HCT116 (cell line): ENCODE measurements around the gene ZSCAN5C. TPM values are rescaled to one million over a fixed set of nuclear protein-coding genes. Genes with fewer than 3 reads are reported as not detected.

Source experiments
- ATAC-seq: fragments of 200-7000 bp; cut with Tn5 transposase; 2 replicates; pipeline ENCODE4 v1.9.1; 2020; ENCODE audit warnings: mild to moderate bottlenecking, moderate library complexity
- BruUV-seq: library from RNA; stranded (reverse); fragments of 400-500 nt; replicated peaks from 2 replicates; lab custom pipeline; 2021; lab: Mats Ljungman, UMichigan
- CTCF ChIA-PET: fragments of 300-600 bp; sonication (Branson Sonifier 250); formaldehyde crosslinking; loops from one replicate; lab custom pipeline; 2021; ENCODE audit warnings: antibody characterized with exemption; lab: Charles Lee
- POLR2A ChIA-PET: fragments of 300-600, 350-600 bp; sonication (Branson Sonifier 250); formaldehyde crosslinking; loops from one replicate; lab custom pipeline; 2021; ENCODE audit warnings: antibody characterized with exemption; lab: Charles Lee
- RAD21 ChIA-PET, 2 experiments: fragments of 300-600 bp; sonication (Branson Sonifier 250); formaldehyde crosslinking; loops; one replicate each; lab custom pipeline; 2023; ENCODE audit warnings: low total read pairs in 2 of 2; ENCODE audit not compliant: uncharacterized antibody in 2 of 2, unreplicated experiment in 2 of 2, low non-redundant PET in 1 of 2; lab: Charles Lee
- DNase-seq: peaks from one replicate; pipeline ENCODE4 v3.0.0-alpha.2; 2010; ENCODE audit warnings: low read depth, low spot score
- H2AFZ ChIP-seq: fragments of 200-600 bp; shearing (Covaris generic), sonication (generic); 2 replicates; pipeline ENCODE4 v1.6.1; 2017; ENCODE audit warnings: low read depth, mixed run types, mixed read lengths, antibody characterized with exemption, low read length; ENCODE audit not compliant: poor library complexity, severe bottlenecking
- H3K27ac ChIP-seq: 2 replicates; pipeline ENCODE4 v1.5.1; 2012; ENCODE audit warnings: low read depth, low read length
- H3K27me3 ChIP-seq: fragments of 200-600 bp; sonication (generic); 2 replicates; pipeline ENCODE4 v1.6.1; 2016; ENCODE audit warnings: mixed run types, low read length, mixed read lengths; ENCODE audit not compliant: insufficient read depth
- H3K36me3 ChIP-seq, 2 experiments: fragments of 200-500 bp in 1 of 2; fragments of 200-600 bp in 1 of 2; sonication (Bioruptor generic) in 1 of 2; sonication (generic) in 1 of 2; 2 replicates each; pipeline versions ENCODE4 v1.5.1 to v1.6.1; 2014 to 2016; ENCODE audit warnings: low read length in 2 of 2, inconsistent platforms in 1 of 2, mixed read lengths in 1 of 2, mixed run types in 1 of 2; ENCODE audit not compliant: insufficient read depth in 2 of 2, control insufficient read depth in 1 of 2
- H3K4me1 ChIP-seq, 2 experiments: fragments of 200-600 bp in 1 of 2; sonication (generic) in 1 of 2; 2 replicates each; pipeline versions ENCODE4 v1.5.1 to v1.6.1; 2012 to 2017; ENCODE audit warnings: low read length in 2 of 2, inconsistent platforms in 1 of 2, mild to moderate bottlenecking in 1 of 2, mixed read lengths in 1 of 2, mixed run types in 1 of 2, moderate library complexity in 1 of 2; ENCODE audit not compliant: insufficient read depth in 2 of 2, control insufficient read depth in 1 of 2
- H3K4me2 ChIP-seq: fragments of 200-600 bp; sonication (generic); 2 replicates; pipeline ENCODE4 v1.6.1; 2017; ENCODE audit warnings: mixed run types, low read length, mixed read lengths
- H3K4me3 ChIP-seq, 2 experiments: fragments of 200-600 bp in 1 of 2; sonication (generic) in 1 of 2; replicated peaks in 1 of 2; 2 replicates each; pipeline ENCODE4 v1.5.1; 2011 to 2016; ENCODE audit warnings: low read length in 2 of 2, control low read depth in 1 of 2, low read depth in 1 of 2, mild to moderate bottlenecking in 1 of 2, mixed read lengths in 1 of 2, mixed run types in 1 of 2
- H3K79me2 ChIP-seq: fragments of 200-600 bp; sonication (generic); 2 replicates; pipeline ENCODE4 v1.6.1; 2017; ENCODE audit warnings: mild to moderate bottlenecking, mixed run types, low read length, moderate library complexity, mixed read lengths; ENCODE audit not compliant: insufficient read depth
- H3K9ac ChIP-seq: fragments of 200-600 bp; sonication (generic); 2 replicates; pipeline ENCODE4 v1.6.1; 2016; ENCODE audit warnings: low read length, mixed read lengths
- H3K9me2 ChIP-seq: fragments of 200-600 bp; sonication (generic), shearing (Covaris generic); 2 replicates; pipeline ENCODE4 v1.6.1; 2017; ENCODE audit warnings: mixed run types, mild to moderate bottlenecking, moderate library complexity; ENCODE audit not compliant: insufficient read depth
- H3K9me3 ChIP-seq, 2 experiments: fragments of 200-500 bp in 1 of 2; fragments of 200-600 bp in 1 of 2; sonication (Bioruptor generic) in 1 of 2; sonication (generic) in 1 of 2; 2 replicates each; pipeline ENCODE4 v1.6.1; 2014 to 2017; ENCODE audit warnings: low read length in 2 of 2, mixed read lengths in 2 of 2, inconsistent platforms in 1 of 2, low read depth in 1 of 2, mild to moderate bottlenecking in 1 of 2, mixed run types in 1 of 2, moderate library complexity in 1 of 2; ENCODE audit not compliant: control insufficient read depth in 1 of 2, insufficient read depth in 1 of 2
- H4K20me1 ChIP-seq: fragments of 200-600 bp; sonication (generic), shearing (Covaris generic); 2 replicates; pipeline ENCODE4 v1.6.1; 2017; ENCODE audit warnings: mixed run types, mild to moderate bottlenecking, moderate library complexity; ENCODE audit not compliant: insufficient read depth
- ATF3 ChIP-seq: IDR thresholded peaks from 2 replicates; pipeline ENCODE4 v1.6.1; 2012
- CEBPB ChIP-seq: IDR thresholded peaks from 2 replicates; pipeline ENCODE4 v1.6.1; 2012; ENCODE audit warnings: low read depth
- CTCF ChIP-seq, 3 experiments: fragments of 200-600 bp in 1 of 3; sonication (generic) in 1 of 3; IDR thresholded peaks in 2 of 3; conservative IDR thresholded peaks in 1 of 3; 2 replicates each; pipeline ENCODE4 v1.5.1; 2012 to 2017; ENCODE audit warnings: low read depth in 2 of 3, low read length in 2 of 3, antibody characterized with exemption in 1 of 3, borderline replicate concordance in 1 of 3, control low read depth in 1 of 3, mild to moderate bottlenecking in 1 of 3, mixed read lengths in 1 of 3, mixed run types in 1 of 3, moderate library complexity in 1 of 3; ENCODE audit not compliant: insufficient read depth in 1 of 3
- EGR1 ChIP-seq: IDR thresholded peaks from 2 replicates; pipeline ENCODE4 v1.6.1; 2012; ENCODE audit warnings: low read depth
- ELF1 ChIP-seq: IDR thresholded peaks from 2 replicates; pipeline ENCODE4 v1.6.1; 2012; ENCODE audit warnings: low read depth, borderline replicate concordance
- EZH2 ChIP-seq: fragments of 200-600 bp; sonication (generic); IDR thresholded peaks from 2 replicates; pipeline ENCODE4 v1.6.1; 2017; ENCODE audit warnings: antibody characterized with exemption, mixed run types
- EZH2phosphoT487 ChIP-seq: fragments of 200-600 bp; IDR thresholded peaks from 2 replicates; pipeline ENCODE4 v1.6.1; 2018; ENCODE audit warnings: antibody characterized with exemption, borderline replicate concordance
- FOSL1 ChIP-seq: IDR thresholded peaks from 2 replicates; pipeline ENCODE4 v1.6.1; 2012; ENCODE audit warnings: low read depth
- JUND ChIP-seq: IDR thresholded peaks from 2 replicates; pipeline ENCODE4 v1.6.1; 2012
- MAX ChIP-seq: IDR thresholded peaks from 2 replicates; pipeline ENCODE4 v1.6.1; 2012
- POLR2A ChIP-seq: IDR thresholded peaks from 2 replicates; pipeline ENCODE4 v1.7.0; 2011; ENCODE audit warnings: borderline replicate concordance; ENCODE audit not compliant: insufficient read depth, insufficient read length; ENCODE audit errors: extremely low read depth
- POLR2AphosphoS5 ChIP-seq: IDR thresholded peaks from 2 replicates; pipeline ENCODE4 v1.6.1; 2011; ENCODE audit warnings: mild to moderate bottlenecking, low read depth, low read length, moderate library complexity
- SIN3A ChIP-seq: IDR thresholded peaks from 2 replicates; pipeline ENCODE4 v1.6.1; 2012; ENCODE audit warnings: low read depth
- SRF ChIP-seq: IDR thresholded peaks from 2 replicates; pipeline ENCODE4 v1.6.1; 2012; ENCODE audit warnings: low read depth
- TCF7L2 ChIP-seq: IDR thresholded peaks from 2 replicates; pipeline ENCODE4 v1.7.0; 2011; ENCODE audit warnings: borderline replicate concordance, inconsistent platforms; ENCODE audit not compliant: insufficient read depth, insufficient read length; ENCODE audit errors: extremely low read depth
- YY1 ChIP-seq: IDR thresholded peaks from 2 replicates; pipeline ENCODE4 v1.6.1; 2011; ENCODE audit warnings: low read length, low read depth, moderate library complexity, mild to moderate bottlenecking; ENCODE audit not compliant: insufficient replicate concordance; ENCODE audit errors: extremely low read depth
- ZFX ChIP-seq: fragments of 450-650 bp; IDR thresholded peaks from 2 replicates; pipeline ENCODE4 v1.6.1; 2017
- ZNF274 ChIP-seq: fragments of 200-500 bp; sonication (Bioruptor generic); IDR thresholded peaks from 2 replicates; pipeline ENCODE4 v1.6.1; 2014; ENCODE audit warnings: mild to moderate bottlenecking, low read depth, low read length, inconsistent platforms
- intact Hi-C: fragments of 100-400 bp; cut with micrococcal nuclease; formaldehyde crosslinking; loops from 2 replicates; pipeline ENCODE4 v1.10.0; 2022
- total RNA-seq: library from RNA; stranded (reverse); gene quantifications from one replicate; pipeline ENCODE4 v1.2.1, GENCODE V29; 2021; ENCODE audit not compliant: unreplicated experiment
- TF ChIP-seq, protein P1 (sequence below): IDR thresholded peaks from 2 replicates; pipeline ENCODE4 v1.6.1; 2011; ENCODE audit warnings: mild to moderate bottlenecking, low read length, moderate library complexity; ENCODE audit not compliant: insufficient replicate concordance; ENCODE audit errors: extremely low read depth
- TF ChIP-seq, protein P2 (sequence below): IDR thresholded peaks from 2 replicates; pipeline ENCODE4 v1.6.1; 2012; ENCODE audit warnings: low read depth

ZSCAN5C gene
- total RNA-seq, 1 experiment from 2014 or later = not detected

- Histone ChIP-seq H3K9ac (no peak overlapping the region), H3K4me3 (no peak overlapping the region), H3K79me2 (no peaks in the 10 kb centered on the region), H2AFZ (no peak overlapping the region)
- intact Hi-C loops = no loop called here
- ATAC-seq = no peak
- no peak for TF ChIP-seq CEBPB
- no peak for TF ChIP-seq POLR2AphosphoS5
- TF ChIP-seq, protein P1, sequence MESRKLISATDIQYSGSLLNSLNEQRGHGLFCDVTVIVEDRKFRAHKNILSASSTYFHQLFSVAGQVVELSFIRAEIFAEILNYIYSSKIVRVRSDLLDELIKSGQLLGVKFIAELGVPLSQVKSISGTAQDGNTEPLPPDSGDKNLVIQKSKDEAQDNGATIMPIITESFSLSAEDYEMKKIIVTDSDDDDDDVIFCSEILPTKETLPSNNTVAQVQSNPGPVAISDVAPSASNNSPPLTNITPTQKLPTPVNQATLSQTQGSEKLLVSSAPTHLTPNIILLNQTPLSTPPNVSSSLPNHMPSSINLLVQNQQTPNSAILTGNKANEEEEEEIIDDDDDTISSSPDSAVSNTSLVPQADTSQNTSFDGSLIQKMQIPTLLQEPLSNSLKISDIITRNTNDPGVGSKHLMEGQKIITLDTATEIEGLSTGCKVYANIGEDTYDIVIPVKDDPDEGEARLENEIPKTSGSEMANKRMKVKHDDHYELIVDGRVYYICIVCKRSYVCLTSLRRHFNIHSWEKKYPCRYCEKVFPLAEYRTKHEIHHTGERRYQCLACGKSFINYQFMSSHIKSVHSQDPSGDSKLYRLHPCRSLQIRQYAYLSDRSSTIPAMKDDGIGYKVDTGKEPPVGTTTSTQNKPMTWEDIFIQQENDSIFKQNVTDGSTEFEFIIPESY = no peak
- no peak for TF ChIP-seq ATF3
- no peak for TF ChIP-seq ZNF274
- TF ChIP-seq YY1 = no peak
- no peak for TF ChIP-seq POLR2A
- TF ChIP-seq EGR1 = no peak
- no peak for TF ChIP-seq SRF
- TF ChIP-seq CTCF (IDR thresholded peaks at IDR 0.05 in 2 of 3, conservative IDR thresholded peaks at IDR 0.05 in 1 of 3; ENCODE audit: borderline replicate concordance in 1 of 3, insufficient read depth in 1 of 3, low read depth in 2 of 3, low read length in 2 of 3) = no peak
- TF ChIP-seq ZFX = no peak
- no peak for TF ChIP-seq JUND
- TF ChIP-seq MAX = no peak
- TF ChIP-seq EZH2 = no peak
- no peak for TF ChIP-seq TCF7L2
- TF ChIP-seq EZH2phosphoT487 = no peak
- TF ChIP-seq ELF1 = no peak
- TF ChIP-seq FOSL1 = no peak
- TF ChIP-seq, protein P2, sequence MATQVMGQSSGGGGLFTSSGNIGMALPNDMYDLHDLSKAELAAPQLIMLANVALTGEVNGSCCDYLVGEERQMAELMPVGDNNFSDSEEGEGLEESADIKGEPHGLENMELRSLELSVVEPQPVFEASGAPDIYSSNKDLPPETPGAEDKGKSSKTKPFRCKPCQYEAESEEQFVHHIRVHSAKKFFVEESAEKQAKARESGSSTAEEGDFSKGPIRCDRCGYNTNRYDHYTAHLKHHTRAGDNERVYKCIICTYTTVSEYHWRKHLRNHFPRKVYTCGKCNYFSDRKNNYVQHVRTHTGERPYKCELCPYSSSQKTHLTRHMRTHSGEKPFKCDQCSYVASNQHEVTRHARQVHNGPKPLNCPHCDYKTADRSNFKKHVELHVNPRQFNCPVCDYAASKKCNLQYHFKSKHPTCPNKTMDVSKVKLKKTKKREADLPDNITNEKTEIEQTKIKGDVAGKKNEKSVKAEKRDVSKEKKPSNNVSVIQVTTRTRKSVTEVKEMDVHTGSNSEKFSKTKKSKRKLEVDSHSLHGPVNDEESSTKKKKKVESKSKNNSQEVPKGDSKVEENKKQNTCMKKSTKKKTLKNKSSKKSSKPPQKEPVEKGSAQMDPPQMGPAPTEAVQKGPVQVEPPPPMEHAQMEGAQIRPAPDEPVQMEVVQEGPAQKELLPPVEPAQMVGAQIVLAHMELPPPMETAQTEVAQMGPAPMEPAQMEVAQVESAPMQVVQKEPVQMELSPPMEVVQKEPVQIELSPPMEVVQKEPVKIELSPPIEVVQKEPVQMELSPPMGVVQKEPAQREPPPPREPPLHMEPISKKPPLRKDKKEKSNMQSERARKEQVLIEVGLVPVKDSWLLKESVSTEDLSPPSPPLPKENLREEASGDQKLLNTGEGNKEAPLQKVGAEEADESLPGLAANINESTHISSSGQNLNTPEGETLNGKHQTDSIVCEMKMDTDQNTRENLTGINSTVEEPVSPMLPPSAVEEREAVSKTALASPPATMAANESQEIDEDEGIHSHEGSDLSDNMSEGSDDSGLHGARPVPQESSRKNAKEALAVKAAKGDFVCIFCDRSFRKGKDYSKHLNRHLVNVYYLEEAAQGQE = no peak
- TF ChIP-seq SIN3A = no peak
- TF ChIP-seq, all 23 proteins: peak for 0
- H3K36me3 ChIP-seq = 0 out of 4 replicates have a peak, but pooled peaks cover 0 to 2% of the 10 kb centered on the region in 2 experiments
- no peaks in the 10 kb centered on the region for H4K20me1 ChIP-seq
- no peaks in the 10 kb centered on the region for H3K4me1 ChIP-seq
- RAD21 ChIA-PET = no interaction called here
- POLR2A ChIA-PET = no interaction called here
- H3K4me2 ChIP-seq = no peak overlapping the region
- DNase-seq = no peak
- CTCF ChIA-PET = no interaction called here
- H3K9me3 ChIP-seq = no peaks in the 10 kb centered on the region
- no peaks in the 10 kb centered on the region for H3K27me3 ChIP-seq
- H3K27ac ChIP-seq = no peak overlapping the region
- no peaks in the 10 kb centered on the region for H3K9me2 ChIP-seq
- no TSS peak for BruUV-seq
These were observed 45.3 kb upstream of the ZSCAN5C start for GRCh38 chr19:56156768-56157167.
